ENCODE results near the gene FOXD2. TPM values are rescaled to one million over a fixed set of nuclear protein-coding genes. Genes with fewer than 3 reads are reported as not detected.

The FOXD2 gene
- total RNA-seq, 4 donors from 2014 or later, result under 0.01 to 0.57 (median 0.19) TPM; not detected in 1

- Histone ChIP-seq H3K27me3 (peaks cover 0 to 37% (median 0%) of the 10 kb centered on the region in 4 donors), H3K36me3 (no peaks in the 10 kb centered on the region), H3K4me3 (no peak overlapping the region), H3K4me1 (no peaks in the 10 kb centered on the region), H3K9me3 (no peaks in the 10 kb centered on the region), H3K27ac (replicated peaks in 1 of 4) (no peak overlapping the region)
- intact Hi-C loops (cut with DNase I), result no loop called here
- DNase-seq (ENCODE audit: extremely low spot score), result no peak
- 95% methylated on average over 5 of the region's 5 CpGs for WGBS
- TF ChIP-seq CTCF (IDR thresholded peaks at IDR 0.05) (no peak), POLR2AphosphoS5 (IDR thresholded peaks at IDR 0.05) (no peak), EP300 (IDR thresholded peaks at IDR 0.05) (no peak), POLR2A (IDR thresholded peaks at IDR 0.05; ENCODE audit: low read depth) (no peak)
Observed at GRCh38 chr1:47406966-47407365, 30.9 kb upstream of the FOXD2 start.

GRCh38 chr1:47407481-47407880 lies 30.4 kb upstream of the FOXD2 start:
- TF ChIP-seq CTCF (IDR thresholded peaks at IDR 0.05), result no peak
- TF ChIP-seq EP300 (IDR thresholded peaks at IDR 0.05), result no peak
- WGBS, result 91% methylated on average over 3 of the region's 3 CpGs
- H3K36me3 ChIP-seq, result no peaks in the 10 kb centered on the region
- no peak for DNase-seq (ENCODE audit: extremely low spot score)
- H3K27ac ChIP-seq (replicated peaks in 1 of 4), result no peak overlapping the region
- H3K4me1 ChIP-seq, result no peaks in the 10 kb centered on the region
- no peak overlapping the region for H3K4me3 ChIP-seq
- peaks cover 0 to 37% (median 0%) of the 10 kb centered on the region in 4 donors for H3K27me3 ChIP-seq
- intact Hi-C loops (cut with DNase I), result no loop called here
- H3K9me3 ChIP-seq, result no peaks in the 10 kb centered on the region

- H3K4me1 ChIP-seq, result no peaks in the 10 kb centered on the region
- no peaks in the 10 kb centered on the region for H3K9me3 ChIP-seq
- H3K36me3 ChIP-seq, result no peaks in the 10 kb centered on the region
- TF ChIP-seq CTCF (IDR thresholded peaks at IDR 0.05) (no peak), POLR2AphosphoS5 (IDR thresholded peaks at IDR 0.05) (no peak), EP300 (IDR thresholded peaks at IDR 0.05) (no peak), POLR2A (IDR thresholded peaks at IDR 0.05; ENCODE audit: low read depth) (no peak)
- intact Hi-C loops (cut with DNase I), result no loop called here
- DNase-seq (ENCODE audit: extremely low spot score), result no peak
- no peak overlapping the region for H3K27ac ChIP-seq (replicated peaks in 1 of 4)
- 54% methylated on average over 12 of the region's 12 CpGs for WGBS
- no peak overlapping the region for H3K4me3 ChIP-seq
- H3K27me3 ChIP-seq, result peaks cover 0 to 26% (median under 1%) of the 10 kb centered on the region in 4 donors
Observed at GRCh38 chr1:47409311-47410067, 28.4 kb upstream of the FOXD2 start.

GRCh38 chr1:47410068-47410455 lies 27.8 kb upstream of the FOXD2 start:
- Histone ChIP-seq H3K9me3 (no peaks in the 10 kb centered on the region), H3K36me3 (no peaks in the 10 kb centered on the region), H3K4me1 (no peaks in the 10 kb centered on the region), H3K27me3 (peaks cover 0 to 31% (median 3%) of the 10 kb centered on the region in 4 donors), H3K4me3 (no peak overlapping the region), H3K27ac (replicated peaks in 1 of 4) (no peak overlapping the region)
- 71% methylated on average over 3 of the region's 3 CpGs for WGBS
- no peak for DNase-seq (ENCODE audit: extremely low spot score)
- TF ChIP-seq CTCF (IDR thresholded peaks at IDR 0.05) (no peak), POLR2A (IDR thresholded peaks at IDR 0.05; ENCODE audit: low read depth) (no peak), POLR2AphosphoS5 (IDR thresholded peaks at IDR 0.05) (no peak), EP300 (IDR thresholded peaks at IDR 0.05) (no peak)
- intact Hi-C loops (cut with DNase I), result no loop called here

- Histone ChIP-seq H3K36me3 (no peaks in the 10 kb centered on the region), H3K27ac (replicated peaks in 1 of 4) (no peak overlapping the region), H3K4me1 (peaks cover 0 to 1% (median 0%) of the 10 kb centered on the region in 4 donors), H3K27me3 (peaks cover 0 to 34% (median 13%) of the 10 kb centered on the region in 4 donors), H3K4me3 (no peak overlapping the region), H3K9me3 (no peaks in the 10 kb centered on the region)
- no peak for DNase-seq (ENCODE audit: extremely low spot score)
- intact Hi-C loops (cut with DNase I), result no loop called here
- 69% methylated on average over 2 of the region's 2 CpGs for WGBS
- TF ChIP-seq EP300 (IDR thresholded peaks at IDR 0.05) (no peak), CTCF (IDR thresholded peaks at IDR 0.05) (no peak), POLR2A (IDR thresholded peaks at IDR 0.05; ENCODE audit: low read depth) (no peak), POLR2AphosphoS5 (IDR thresholded peaks at IDR 0.05) (no peak)
Observed at GRCh38 chr1:47411436-47411835, 26.4 kb upstream of the FOXD2 start.

Measured in esophagus muscularis mucosa (tissue), 4 donors.